GM21390 (cell line): Measurements from ENCODE around the gene CLBA1.

ENCODE experiments used
- ATAC-seq: cut with Tn5 transposase; IDR thresholded peaks from one replicate; pipeline ENCODE4 v1.9.1; 2021; ENCODE audit not compliant: unreplicated experiment

CLBA1 gene

DNA sequence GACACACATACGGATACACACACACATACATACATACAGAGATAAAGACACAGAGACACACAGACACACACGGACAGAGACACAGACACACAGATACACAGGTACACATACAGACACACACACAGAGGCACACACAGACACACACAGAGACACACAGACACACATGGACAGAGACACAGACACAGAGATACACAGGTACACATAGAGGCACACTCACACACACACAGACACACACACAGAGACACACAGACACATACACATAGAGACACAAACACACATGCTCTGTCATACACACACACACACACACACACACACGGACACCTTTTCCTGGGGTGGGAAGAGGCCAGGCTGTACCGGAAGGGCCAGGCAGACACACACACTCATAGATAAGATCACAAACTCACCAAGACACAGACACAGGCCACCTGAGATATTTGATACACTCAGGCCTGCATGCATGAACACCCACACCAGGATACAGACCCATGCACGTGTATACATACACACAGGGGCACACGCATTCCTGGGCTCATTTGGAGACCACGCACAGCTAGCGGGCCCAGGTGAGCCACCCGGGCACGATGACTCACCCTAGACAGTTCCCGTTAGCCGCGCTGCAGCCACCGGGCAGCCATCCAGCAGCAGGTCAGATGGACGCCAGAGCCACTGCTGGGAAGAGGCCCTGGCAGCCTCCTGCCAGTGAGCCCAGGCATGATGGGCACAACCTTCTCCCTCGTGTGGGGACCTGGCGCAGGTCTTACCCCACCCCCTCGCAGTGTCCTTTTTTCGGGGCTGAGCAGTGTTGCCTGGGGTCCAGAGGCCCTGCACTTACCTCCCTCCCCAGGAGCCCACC, 5.6 kb upstream of the CLBA1 start:
- no peak for ATAC-seq

DNA sequence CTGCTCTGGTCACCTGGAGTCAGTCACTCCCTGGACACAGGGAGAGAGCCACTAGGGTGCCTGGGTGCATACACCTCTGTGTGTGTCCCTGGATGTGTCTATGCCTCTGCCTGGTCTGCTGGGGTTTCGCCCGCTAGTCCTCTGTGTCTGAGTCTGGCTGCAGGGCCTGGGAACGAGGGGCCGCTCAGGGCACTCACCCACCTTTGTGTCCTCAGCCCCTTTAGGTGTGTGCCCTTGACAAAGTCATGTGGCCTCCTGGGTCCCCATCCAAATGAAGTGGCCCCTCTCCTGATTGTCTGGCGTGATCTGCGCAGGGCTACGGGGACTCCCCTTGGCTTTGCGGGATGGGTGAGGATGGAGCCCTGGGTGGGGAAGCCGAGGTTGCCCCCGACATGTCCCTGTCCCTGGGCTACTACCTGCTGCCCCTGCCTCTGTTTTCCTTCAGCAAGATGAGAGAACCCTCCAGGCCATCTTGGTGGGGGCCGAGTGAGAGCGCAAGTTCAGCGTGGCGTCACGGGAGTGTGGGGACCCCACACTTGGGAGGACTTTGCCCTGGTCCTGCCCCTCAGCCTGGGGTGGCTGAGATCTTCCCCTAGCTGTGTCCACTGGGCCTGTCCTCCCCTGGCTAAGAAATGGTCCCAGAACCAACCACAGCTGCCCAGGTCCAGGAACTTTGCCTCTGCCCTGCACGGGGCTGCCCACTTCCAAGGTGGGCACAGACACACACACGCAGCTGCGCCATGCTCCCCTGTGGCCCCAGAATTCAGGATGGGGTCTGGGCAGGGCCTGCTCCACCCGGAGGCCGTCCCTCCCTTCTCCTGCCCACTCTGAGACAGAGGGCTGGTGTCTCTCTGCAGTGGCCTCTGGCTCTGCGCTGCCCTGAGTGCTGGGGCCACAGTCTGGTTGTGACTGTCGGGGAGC, 4.7 kb upstream of the CLBA1 start:
- no peak for ATAC-seq

DNA sequence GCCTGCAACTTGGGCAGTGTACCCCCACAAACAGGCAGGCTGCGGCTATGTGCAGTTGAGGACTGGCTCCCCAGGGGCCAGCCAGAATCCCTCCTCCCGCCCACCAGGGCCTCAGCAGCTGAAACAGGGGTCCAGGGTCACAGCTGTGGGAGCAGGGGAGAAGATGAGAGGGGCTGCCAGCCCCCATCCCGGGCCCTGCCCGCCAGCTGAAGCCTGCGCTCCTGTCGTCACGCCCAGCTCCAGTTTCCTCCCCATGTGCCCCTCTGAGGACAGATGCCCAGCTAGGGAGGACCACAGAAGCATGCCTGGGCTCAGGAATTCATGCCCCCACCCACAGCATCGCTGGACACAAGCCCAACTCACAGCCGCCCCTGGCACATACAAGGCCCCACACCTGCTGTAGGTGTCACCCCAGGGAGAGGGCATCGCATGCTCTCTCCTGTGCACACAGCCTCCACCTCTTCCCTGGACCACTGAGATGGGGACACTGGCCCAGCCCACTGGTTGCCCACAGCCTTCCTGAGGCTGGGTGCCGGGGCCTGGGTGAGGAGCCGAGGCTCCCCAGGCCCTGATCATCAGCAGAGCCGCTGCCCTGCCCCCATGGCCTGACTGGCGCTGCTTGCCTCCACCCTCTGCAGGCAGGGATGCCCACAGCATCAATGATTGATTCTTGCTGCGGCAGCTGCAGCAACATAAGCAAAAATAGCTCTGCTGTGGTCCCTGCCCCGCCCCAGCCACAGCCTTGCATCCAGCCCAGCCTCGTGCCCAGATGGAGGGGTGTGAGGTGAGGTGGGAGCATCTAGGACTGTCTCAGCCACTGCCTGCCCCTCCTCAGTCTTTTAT, 3.7 kb upstream of the CLBA1 start:
- ATAC-seq: no peak

DNA sequence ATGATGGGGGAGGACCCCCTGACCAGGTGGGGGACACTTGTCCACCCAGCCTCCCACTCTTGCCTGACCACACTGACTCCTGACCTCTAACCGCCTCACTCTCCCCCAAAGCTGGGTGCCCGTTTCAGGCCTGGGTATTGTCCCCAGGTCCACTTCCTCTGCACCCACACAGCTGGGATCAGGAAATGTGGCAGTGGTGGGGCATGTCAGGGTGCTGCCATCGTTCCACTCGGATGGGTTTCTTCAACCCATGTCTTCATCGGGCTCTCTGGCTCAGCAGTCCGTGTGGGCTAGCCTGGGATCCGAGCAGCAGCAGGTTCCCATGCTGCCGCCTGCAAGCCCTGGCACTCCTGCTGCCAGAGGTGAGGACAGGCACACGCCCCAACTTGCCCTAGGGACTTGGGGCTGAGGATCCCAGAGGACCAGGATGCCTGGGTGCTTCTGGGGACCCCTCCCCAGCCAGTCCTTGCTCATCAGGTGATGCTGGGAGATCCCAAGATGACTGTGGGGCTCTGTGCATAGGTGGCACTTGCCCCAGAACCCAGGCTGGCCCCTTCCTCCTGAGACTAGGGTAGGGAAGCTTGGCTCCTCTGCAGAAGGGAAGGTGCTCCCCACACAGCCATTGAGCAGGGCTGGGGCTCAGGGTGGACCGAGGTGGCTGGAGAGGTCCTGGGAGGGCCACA, 2.9 kb upstream of the CLBA1 start:
- ATAC-seq: no peak

DNA sequence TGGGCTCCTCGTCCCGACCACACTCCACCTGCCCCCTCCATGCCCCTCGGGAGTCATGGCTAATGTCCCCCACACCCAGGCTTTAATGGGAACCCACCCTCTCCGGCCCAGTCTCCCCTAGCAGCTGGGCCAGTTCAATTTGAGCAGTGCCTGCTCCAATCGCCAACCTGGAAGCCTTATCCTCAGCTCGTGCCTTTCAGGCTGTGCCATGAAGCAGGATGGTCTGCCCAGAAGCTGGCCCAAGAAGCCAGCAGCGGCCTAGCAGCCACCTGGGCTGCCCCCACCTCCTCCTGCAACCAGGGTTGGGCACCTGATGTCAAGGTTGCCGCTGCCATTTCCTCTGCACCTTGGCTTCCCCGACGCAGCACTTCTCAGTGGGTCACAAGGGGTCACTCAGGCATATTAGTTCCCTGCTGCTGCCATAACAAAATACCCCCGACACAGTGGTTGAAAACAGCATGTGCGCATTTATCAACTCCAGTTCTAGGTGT, 2.3 kb upstream of the CLBA1 start:
- ATAC-seq: no peak

DNA sequence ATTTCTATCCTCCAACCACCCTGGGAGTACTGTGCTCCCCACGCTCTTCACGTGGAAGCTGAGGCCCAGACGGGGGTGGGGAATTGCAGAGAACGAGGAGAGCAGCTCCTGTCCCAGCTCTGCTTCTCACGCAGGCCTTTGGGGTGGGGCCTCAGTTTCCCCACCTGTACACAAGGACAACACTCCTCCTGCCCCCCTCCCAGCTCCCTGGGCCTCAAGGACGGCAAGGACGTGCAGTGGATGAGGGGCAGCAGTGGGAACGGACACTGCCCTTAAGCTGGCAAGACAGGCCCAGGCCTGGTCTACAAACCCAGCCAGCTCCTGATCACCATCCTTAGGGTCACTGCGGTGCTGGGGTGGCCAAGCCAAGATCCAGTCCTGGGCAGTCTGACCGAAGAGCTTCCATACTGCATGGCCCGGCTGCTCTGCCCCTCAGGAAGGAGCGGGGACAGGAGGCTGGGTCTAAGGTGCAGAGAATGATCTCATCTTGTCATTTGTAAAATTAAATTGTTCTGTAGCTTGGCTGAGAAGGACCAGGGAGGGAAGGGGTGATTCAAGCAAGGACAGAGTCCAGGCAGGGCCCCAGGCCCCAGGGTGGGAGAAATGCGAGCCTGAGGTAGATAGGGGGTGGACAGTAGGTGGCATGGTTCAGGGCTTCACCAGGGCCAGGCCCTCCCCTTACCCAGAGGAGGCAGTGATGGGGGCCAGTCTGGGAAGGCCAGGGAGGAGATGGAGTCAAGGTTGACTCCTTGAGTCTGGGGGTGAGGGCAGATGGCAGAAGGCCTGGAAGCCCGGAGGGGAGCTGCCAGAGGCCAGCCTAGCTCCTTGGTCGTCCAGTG, 1.3 kb upstream of the CLBA1 start:
- no peak for ATAC-seq

DNA sequence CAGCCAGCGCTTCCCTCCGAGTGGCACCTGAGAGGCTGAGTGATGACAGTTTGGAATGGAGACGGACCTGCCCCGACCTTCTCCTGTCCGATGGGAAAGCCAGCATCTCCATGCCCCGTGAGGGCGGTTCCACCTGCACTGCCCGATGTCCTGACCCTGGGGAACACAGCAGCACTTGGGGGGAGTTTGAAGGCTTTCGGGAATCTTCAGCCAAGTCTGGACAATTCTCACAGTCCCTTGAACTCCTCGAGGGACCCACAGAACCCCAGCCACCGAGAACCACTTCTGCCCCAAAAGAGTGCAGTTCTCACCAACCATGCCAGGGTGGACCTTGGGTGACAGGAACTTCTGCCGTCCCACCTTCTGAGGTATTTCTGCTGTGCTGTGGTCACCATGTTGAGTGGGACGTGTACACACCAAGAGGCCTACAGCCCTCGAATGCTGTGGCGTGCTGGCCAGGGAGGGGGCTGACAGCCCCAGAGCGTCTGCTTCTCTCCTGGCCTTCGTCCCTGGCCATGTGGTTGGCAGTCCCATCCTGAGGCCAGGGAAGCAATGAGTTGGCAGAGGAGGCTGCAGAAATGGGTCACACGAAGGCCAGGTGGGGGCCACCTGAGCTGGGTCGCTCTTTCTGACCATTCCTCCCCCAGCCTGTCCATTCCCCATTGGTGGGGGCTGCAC, 1.0 kb downstream of the CLBA1 start:
- ATAC-seq: no peak

DNA sequence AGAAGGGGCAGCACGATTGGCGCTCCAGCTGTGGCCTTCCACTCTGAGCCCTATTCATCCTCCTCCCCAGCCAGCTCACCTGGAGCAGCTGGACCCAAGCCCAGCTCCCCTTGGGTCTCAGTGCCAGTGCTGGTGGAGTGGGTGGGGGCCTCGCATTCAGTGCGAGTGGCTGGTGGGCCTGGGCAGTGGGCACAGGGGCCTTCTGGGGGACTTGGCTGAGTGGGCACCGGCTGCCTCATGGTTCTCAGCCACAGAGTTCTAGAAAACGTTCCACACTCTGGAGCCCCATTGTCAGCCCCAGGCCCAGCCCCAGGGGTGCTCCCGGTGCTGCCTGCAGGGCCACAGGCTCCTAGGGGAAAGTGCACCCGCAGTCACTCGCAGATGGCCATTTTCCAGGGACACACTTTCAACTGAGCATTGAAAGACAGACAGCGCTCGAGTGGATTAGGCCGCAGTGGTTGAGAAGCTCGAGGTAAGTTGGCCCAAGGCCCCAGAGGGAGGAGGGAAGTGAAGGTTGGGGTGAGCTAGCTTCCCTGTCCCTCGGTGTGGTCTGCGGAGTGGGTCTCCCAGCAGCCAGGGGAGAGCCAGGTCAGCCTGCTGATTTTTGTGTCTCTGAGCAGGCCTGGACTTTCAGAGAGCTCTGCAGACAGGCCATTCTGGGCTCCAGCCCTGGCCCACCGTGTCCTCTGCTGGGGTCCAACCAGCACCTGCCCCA, 3.8 kb downstream of the CLBA1 start:
- ATAC-seq: no peak

DNA sequence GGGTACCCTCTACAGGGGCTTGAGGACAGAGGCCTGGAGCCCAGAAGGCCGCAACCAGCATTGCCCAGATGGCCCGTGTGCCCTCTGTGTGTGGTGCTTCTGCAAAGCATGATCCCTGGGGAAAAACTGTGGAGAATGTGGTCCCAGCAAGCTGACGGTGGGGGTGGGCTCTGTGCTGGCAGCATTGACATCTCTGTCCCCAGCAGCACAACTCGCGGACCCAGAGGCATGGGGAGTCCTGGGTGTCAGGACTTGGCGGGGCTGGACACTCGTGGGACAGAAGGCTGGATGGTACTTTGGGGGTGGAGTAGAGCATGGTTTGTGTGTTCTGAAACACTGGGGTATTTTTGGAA, 4.3 kb downstream of the CLBA1 start:
- no peak for ATAC-seq

DNA sequence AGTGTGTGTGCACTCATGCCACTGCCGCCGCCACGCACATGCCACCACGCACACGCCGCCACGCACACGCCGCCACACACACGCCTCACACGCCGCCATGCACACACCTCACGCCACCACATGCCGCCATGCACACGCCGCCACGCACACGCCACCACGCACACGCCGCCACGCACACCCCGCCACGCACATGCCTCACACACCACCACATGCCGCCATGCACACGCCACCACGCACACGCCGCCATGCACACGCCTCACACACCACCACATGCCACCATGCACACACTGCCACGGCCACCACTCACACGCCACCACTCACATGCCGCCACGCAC, 6.3 kb downstream of the CLBA1 start:
- ATAC-seq: no peak

DNA sequence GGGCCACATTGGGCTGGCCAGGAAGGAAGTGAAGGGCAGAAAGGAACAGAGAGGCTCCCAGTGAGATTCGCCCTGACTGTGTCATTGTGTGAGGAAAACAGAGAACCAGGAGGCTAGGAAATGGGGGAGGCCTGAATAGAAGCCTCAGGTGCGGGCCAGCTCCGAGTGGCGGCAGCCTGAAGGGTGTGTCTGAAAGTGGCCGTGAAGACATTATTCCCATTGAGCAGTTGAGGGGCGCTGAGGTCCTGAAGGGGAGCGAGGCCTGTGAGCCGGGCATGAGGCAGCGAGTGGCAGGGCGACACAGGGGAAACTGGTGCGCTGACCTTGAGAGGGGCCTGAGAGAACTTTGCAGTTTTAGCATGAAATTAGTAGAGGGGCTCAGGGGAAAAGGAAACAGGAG, 6.9 kb downstream of the CLBA1 start:
- ATAC-seq: no peak

DNA sequence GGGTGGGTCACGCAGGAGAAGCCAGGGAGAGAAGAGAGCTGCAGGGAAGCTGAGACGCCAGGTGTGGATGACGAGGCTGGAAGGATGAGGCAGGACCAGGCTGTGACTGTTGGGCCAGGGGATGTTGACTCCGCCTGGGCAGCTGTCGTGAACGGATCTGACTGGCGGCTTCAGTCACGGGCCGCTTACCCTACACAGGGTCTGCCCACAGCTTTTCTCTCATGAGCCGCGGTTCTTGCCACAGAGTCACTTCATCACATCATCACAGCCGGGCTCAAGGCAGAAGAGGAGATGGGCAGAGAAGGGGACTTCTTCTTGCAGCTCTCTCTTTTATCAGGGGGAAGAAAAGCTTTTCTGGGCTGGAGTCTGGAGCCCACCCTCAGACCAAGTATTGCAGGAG, 7.7 kb downstream of the CLBA1 start:
- no peak for ATAC-seq

DNA sequence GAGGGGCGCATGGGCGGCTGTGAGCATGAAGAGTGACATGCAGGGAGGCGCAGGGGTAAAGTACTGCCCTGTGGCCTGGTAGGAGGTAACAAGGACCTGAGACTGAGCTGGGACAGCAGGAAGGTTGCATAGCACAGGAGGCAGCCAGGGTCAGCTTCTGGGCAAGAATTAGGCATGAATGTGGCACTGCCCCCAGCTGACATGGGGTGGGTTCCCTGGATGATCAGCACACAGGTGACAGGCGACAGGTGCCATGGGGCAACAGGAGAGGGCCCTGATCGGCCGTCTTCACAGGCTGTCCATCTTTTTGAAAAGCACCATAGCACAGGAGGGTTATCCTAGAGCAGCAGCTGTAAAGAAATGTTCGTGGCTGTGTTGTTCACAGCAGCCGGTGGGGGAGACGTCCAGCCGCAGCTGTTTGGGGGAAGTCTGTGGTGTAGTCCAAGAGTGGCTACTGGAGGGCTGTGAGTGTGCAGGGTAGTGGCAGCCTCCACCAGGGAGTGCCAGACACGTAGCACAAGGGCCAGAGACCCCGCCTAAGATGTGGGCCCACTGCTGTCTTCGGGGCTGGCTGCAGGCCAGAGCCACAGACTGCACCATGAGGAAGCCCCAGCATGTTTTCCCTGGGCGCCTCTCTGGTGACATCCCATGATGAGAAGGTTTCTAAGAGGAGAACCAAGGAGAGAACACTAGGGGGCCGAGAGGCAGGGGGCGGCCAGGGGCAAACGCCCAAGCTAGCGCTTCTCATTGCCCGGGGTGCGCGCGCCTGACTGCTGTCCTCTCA, 8.4 kb downstream of the CLBA1 start:
- ATAC-seq: no peak

DNA sequence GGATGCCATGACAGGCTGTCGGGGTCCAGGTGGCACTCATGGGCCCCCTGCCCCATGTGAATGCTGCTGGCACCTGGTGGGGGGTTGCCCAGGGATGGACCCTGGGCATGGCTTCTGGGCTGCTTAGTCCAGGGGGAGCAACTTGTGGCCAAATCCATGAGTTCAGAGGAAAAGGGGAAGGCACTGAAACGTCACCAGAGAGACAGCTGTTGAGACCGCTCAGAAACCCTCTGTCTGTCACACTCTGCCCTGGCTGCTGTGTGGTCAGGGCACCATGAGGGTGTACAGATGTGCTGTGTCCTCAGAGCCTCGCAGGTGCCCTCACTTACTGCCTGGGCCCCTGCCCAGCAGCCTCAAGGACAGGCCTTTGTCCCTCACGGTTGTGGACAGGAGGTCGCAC, 9.4 kb downstream of the CLBA1 start:
- no peak for ATAC-seq

DNA sequence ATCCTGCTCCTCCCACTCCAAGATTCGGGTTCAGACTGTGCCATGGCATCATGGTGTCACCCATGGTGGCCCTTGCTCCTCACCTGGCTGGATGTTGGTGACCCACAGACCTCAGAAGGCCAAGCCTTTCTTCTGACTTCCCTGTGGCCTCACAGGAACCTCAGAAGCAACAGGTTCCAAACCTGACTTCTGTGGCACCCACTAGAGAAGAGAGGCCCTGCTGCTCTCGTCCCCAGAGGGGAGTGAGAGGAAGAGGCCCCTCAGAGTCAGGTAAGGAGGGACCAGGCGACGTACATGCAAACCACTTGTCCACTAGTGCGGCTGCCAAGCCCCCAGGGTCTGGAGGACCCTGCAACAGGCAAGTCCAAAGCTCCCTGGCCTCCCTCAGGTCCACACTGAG, 10.4 kb downstream of the CLBA1 start:
- ATAC-seq: no peak

DNA sequence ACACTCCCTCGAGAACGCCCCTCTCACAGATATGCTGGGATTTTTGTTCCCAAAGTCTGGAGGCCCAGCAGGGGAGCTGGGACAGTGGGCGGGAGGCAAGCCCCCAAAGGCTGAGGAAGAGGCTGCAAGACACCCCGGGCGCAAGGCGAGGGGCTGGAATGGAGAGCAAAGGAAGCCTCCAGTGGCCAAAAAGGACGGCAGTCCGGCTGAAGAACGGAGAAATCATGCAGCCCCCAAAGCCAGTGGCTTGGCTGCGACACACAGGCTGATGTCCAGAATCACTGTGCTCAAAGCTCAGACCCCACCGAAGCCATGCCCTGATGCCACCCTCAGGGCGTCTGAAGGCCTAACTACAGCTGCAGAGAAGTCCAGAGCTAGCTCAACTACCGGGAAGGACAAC, 10.9 kb downstream of the CLBA1 start:
- ATAC-seq: no peak

DNA sequence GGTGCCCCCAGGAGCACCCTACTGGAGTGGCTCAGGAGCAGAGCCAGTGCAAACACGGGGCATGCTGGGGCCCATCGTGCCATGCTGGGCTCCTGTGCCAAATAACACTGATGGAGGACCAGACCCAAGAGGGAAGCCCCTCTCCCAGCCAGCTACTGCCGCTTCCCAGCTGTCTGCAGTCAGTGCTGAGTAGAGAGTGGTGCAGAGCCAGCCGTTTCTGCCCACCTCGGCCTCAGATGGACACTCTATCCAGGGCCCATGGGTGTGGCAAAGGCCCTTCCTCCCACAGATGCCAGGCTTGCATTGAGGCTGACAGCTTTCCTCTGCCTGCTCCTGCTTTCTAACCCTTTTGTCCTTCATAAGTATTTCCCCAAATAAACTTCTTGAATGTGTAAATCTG, 13.2 kb downstream of the CLBA1 start:
- no peak for ATAC-seq

DNA sequence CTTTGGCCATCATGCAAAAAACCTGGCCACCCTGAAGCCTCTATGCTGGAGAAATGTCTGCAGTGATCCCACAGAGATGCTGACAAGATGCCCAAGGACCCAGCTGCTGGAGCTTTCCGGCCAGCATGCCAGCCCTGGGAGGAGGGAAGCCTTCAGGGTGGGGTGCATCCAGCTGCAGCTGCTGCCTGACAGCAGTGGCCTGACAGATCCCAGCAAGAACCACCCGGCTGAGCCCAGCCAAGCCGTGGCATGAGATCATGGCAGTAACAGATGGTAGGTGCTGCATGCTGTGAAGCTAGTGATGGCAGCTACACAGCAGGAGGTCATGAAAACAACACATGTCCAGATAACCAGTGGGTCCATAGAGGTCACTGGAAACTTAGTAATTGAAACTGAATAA, 13.8 kb downstream of the CLBA1 start:
- ATAC-seq: no peak
